Cardiac muscle cell (in vitro differentiated cells and primary cell): ENCODE measurements around the gene KCNQ1. TPM values are rescaled to one million over a fixed set of nuclear protein-coding genes. Genes with fewer than 3 reads are reported as not detected.

Source experiments
- DNase-seq, 2 donors: peaks; one replicate each; pipeline versions ENCODE4 v3.0.0 to v3.0.0-alpha.2; 2010 to 2017; ENCODE audit warnings: low read depth in 1 of 2, low spot score in 1 of 2
- H3K27ac ChIP-seq: fragments of 200-600 bp; sonication (generic); 2 replicates; pipeline ENCODE4 v1.5.1; 2016
- H3K27me3 ChIP-seq: fragments of 200-600 bp; sonication (generic); 2 replicates; pipeline ENCODE4 v1.6.0; 2016; ENCODE audit warnings: control low read depth
- H3K36me3 ChIP-seq: fragments of 200-600 bp; sonication (generic); 2 replicates; pipeline ENCODE4 v1.5.1; 2016; ENCODE audit warnings: control low read depth
- H3K4me1 ChIP-seq: fragments of 200-600 bp; sonication (generic); 2 replicates; pipeline ENCODE4 v1.8.1; 2017; ENCODE audit warnings: low read depth, mild to moderate bottlenecking, mixed run types
- H3K4me3 ChIP-seq: fragments of 200-600 bp; sonication (generic); 2 replicates; pipeline ENCODE4 v1.5.1; 2016; ENCODE audit warnings: mild to moderate bottlenecking
- H3K9me3 ChIP-seq: fragments of 200-600 bp; sonication (generic); 2 replicates; pipeline ENCODE4 v1.5.1; 2017; ENCODE audit warnings: low read depth, mild to moderate bottlenecking, control low read depth
- CTCF ChIP-seq: IDR thresholded peaks from 2 replicates; pipeline ENCODE4 v1.5.1; 2012; ENCODE audit warnings: low read depth, mild to moderate bottlenecking, low read length
- polyA plus RNA-seq: library from polyadenylated mRNA; unstranded; fragments of >200 nt; fragmentation: Nextera tagmentation; extraction: Ambion mirVana; gene quantifications from 2 replicates; pipeline ENCODE4 v1.2.1, GENCODE V29; 2016
- total RNA-seq: library from RNA; depleted of rRNA; stranded (reverse); fragments of >200 nt; gene quantifications from 2 replicates; pipeline ENCODE4 v1.2.3, GENCODE V29; 2016

KCNQ1 gene
- total and polyA plus RNA-seq, 2 experiments from 2014 or later, result 13.9 to 18.6 TPM

DNA sequence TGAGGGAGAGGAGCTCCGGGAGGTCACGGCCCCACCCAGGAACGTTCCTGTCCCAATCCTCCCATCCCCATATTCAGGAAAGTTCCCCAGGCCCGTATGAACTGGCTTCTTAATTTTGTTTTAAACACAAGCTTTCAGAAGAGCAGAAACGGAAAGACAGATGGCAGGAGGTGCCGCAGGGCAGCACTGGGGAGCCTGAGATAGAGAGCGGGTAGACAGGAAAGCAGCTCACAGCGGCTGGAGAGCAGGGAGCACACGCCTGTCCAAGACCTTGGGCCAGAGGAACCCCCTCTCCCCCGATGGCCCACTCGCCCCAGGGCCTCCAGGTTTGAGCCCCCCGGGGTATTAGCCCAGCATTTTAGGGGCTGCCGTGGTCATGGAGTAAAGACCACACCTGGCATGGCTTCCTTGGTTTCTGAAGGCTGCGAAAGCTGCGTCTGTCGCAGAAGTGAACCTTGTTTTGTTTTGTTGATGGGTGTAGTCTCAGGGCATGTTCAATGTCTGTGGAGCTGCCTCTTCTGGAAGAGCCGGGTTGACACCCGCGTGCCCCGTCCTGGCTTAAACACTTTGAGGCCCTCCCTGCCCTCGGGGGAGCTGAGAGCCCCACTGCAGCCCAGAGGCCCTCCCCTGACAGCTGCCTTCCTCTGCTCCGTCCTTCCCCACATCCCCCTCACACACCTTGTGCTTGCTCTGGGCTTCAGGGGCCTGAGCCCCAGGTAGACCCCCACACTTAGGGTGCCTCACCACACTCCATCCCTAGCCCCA is 272.9 kb downstream of the KCNQ1 start:
- Histone ChIP-seq H3K27me3 (no peaks in the 10 kb centered on the region), H3K9me3 (no peaks in the 10 kb centered on the region), H3K27ac (no peak overlapping the region), H3K4me1 (peaks cover 10% of the 10 kb centered on the region), H3K36me3 (no peaks in the 10 kb centered on the region), H3K4me3 (no peak overlapping the region)
- TF ChIP-seq CTCF, result no peak
- DNase-seq, result no peak

DNA sequence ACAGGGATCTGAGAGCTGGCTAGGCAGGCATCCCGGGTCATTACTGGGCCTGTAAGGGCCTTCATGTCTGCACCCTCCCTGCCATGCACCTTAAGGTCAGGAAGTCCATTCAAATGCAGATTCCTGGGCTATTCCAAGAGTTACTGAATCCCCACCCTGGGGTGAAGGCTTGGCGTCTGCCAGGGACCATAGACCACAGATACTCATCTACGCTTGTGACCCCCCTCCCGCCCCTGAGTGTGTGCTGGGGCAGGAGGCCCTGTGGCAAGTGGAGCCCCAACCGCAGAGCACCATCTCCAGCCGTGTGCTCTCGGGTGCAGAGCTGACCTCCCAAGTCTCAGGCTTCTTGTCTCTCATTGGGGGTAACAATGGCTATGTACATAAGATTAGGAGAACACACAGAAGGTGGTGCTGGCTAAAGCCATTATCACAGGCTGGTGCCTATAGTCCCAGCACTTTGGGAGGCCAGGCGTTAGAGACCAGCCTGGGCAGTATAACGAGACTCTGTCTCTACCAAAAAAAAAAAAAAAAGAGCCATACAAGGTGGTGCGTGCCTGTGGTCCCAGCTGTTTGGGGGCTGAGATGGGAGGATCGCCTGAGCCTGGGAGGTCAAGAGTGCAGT is 274.1 kb downstream of the KCNQ1 start:
- Histone ChIP-seq H3K27ac (no peak overlapping the region), H3K36me3 (no peaks in the 10 kb centered on the region), H3K4me1 (peaks cover 11% of the 10 kb centered on the region), H3K27me3 (no peaks in the 10 kb centered on the region), H3K9me3 (no peaks in the 10 kb centered on the region), H3K4me3 (no peak overlapping the region)
- DNase-seq, result no peak
- no peak for TF ChIP-seq CTCF

DNA sequence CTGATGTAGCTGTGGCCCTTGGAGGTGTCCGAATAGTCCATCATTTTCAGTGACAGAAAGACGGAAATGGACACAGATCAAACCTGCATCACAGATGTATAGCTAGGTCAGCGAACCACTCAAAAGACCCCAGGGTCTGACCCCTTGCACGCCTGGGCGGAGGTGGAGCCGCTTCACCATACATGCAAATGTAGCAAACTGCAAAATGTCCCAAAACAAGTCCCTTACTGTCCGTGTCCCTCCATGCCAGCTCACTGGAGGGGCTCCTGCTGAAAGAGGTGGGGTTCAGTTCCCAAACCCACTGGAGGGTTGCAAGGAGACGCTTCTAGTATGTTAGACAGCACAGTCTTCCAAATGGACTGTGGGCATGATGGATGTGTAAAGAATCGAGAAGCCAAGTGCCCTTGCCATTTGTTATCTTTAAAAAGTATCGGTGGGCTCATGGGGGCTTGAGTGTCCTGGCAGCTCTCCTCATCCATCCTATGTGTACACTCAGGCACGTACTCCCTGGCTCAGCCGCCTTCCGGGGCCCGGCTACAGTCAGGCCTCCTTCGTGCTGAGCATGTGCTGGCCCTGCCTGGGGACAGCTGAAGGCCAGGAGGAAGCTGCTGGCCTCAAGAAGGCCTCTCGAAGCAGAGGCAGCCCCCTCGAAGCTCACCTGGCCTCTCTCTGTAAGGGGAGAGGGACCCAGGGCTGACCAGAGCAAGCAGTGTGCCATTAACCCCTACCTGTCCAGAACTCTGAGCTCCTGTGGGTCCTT is 275.2 kb downstream of the KCNQ1 start:
- Histone ChIP-seq H3K9me3 (no peaks in the 10 kb centered on the region), H3K27ac (no peak overlapping the region), H3K36me3 (no peaks in the 10 kb centered on the region), H3K4me1 (peaks cover 15% of the 10 kb centered on the region), H3K27me3 (no peaks in the 10 kb centered on the region), H3K4me3 (no peak overlapping the region)
- TF ChIP-seq CTCF, result no peak
- no peak for DNase-seq

- no peak for TF ChIP-seq CTCF
- Histone ChIP-seq H3K27ac (no peak overlapping the region), H3K4me3 (no peak overlapping the region), H3K9me3 (no peaks in the 10 kb centered on the region), H3K4me1 (peaks cover 19% of the 10 kb centered on the region), H3K27me3 (no peaks in the 10 kb centered on the region), H3K36me3 (no peaks in the 10 kb centered on the region)
- DNase-seq, result no peak
These were observed 276.6 kb downstream of the KCNQ1 start for GRCh38 chr11:2721210-2721916.

DNA sequence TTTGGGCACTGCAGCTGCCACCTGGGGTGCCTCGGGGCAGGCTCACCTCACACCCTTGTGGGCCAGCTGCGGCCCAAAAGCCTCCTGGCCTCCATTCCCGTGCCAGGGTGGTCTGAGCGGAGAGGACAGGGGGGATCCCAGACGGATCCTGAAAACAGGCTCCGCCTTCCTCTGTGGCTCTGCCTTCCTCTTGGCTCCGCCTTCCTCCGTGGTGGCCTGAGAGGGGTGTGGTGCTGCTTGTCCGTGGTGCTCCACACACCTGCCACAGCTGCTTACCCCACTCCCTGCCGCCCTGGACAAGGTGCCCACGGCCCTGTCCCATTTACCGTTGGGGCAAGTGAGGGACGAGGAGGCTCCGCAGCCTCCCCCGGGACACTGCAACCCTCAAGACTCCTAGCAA is 278.1 kb downstream of the KCNQ1 start:
- Histone ChIP-seq H3K27ac (no peak overlapping the region), H3K4me3 (no peak overlapping the region), H3K4me1 (peaks cover 14% of the 10 kb centered on the region), H3K36me3 (no peaks in the 10 kb centered on the region), H3K27me3 (no peaks in the 10 kb centered on the region), H3K9me3 (no peaks in the 10 kb centered on the region)
- no peak for DNase-seq
- no peak for TF ChIP-seq CTCF
